Neural progenitor cell (in vitro differentiated cells): ENCODE data around the gene CPHXL.

ENCODE experiments used
- EZH2 ChIP-seq: fragments of 200-600 bp; sonication (generic); IDR thresholded peaks from 2 replicates; pipeline ENCODE4 v1.6.1; 2017; ENCODE audit warnings: antibody characterized with exemption, mild to moderate bottlenecking, moderate library complexity
- EZH2phosphoT487 ChIP-seq: fragments of 200-600 bp; sonication (generic); IDR thresholded peaks from 2 replicates; pipeline ENCODE4 v1.6.1; 2017; ENCODE audit warnings: antibody characterized with exemption
- TF ChIP-seq, protein P1 (sequence below): fragments of 200-600 bp; sonication (generic); IDR thresholded peaks from 2 replicates; pipeline ENCODE4 v1.5.1; 2017; ENCODE audit warnings: antibody characterized with exemption, mild to moderate bottlenecking

DNA sequence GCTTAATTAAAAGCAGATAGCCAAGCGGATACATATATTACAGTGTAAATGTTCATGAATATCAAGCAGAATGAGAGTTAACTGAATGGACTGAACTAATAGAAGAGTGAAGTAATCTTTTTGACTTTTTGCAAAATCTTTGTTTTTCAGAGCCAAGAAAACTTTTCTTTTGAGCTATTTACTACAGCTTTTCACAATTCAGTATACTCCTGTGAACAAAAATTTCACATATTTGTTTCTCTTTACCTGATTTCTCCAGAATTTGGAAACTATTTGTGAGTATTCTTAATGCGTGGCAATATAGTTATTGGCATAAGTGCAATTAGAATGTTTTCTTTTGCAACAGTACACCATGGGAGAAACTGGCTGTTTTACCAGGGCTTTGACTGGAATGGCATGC lies 15.9 kb downstream of the CPHXL start:
- TF ChIP-seq, protein P1, sequence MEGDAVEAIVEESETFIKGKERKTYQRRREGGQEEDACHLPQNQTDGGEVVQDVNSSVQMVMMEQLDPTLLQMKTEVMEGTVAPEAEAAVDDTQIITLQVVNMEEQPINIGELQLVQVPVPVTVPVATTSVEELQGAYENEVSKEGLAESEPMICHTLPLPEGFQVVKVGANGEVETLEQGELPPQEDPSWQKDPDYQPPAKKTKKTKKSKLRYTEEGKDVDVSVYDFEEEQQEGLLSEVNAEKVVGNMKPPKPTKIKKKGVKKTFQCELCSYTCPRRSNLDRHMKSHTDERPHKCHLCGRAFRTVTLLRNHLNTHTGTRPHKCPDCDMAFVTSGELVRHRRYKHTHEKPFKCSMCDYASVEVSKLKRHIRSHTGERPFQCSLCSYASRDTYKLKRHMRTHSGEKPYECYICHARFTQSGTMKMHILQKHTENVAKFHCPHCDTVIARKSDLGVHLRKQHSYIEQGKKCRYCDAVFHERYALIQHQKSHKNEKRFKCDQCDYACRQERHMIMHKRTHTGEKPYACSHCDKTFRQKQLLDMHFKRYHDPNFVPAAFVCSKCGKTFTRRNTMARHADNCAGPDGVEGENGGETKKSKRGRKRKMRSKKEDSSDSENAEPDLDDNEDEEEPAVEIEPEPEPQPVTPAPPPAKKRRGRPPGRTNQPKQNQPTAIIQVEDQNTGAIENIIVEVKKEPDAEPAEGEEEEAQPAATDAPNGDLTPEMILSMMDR, result no peak
- TF ChIP-seq EZH2phosphoT487 (no peak), EZH2 (no peak)
